ENCODE results near the gene GPR146. TPM values are rescaled to one million over a fixed set of nuclear protein-coding genes. Genes with fewer than 3 reads are reported as not detected.
"Not testable (repeated sequence)": the region's sequence is repeated elsewhere in the genome, so short reads cannot be mapped to it uniquely, and the experiment has no call there.

Gene GPR146
- total RNA-seq, 1 experiment from 2014 or later: 0.72 TPM

DNA sequence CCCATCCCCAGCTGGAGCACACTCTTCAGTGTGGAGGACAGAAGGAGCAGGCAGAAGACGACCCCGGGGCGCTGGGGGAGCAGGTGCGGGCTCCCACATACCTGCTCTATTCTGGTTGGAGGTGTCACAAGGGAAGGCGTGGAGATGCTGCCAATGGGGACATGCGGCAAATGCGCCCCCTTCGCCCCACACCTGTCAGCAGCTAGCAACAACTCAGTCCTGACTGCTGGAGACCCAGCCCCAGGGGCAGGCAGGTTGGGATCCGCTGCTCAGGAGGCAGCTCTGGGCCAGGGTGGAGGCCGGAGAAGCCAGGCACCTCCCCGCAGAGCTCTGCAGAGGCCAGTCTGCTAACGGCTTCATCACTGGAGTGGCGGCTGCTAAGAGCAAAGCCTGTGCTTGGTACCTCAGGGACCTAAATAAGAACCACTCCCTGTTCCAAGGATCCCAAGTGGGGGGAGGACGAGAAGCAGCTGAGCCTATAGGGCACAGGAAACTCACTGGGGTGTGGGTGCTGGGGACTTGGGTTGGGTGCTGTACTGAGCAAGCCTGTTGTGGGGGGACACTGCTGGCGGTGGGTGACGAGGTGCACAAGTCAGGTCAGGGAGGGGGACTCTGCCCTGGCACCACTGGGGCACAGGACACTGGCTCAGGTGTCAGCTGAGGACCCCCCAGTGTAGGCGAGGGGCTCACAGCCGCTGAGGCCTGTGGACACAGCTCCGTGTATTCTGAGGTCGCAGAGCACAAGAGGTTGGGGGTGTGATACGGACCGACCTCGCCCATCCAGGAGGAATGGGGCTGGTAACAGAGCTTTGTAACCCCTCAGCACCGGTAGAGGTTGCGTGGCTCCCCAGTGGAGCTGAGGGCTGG is 19.2 kb upstream of the GPR146 start:
- no peak for DNase-seq (ENCODE audit: extremely low read depth, low read depth)

DNA sequence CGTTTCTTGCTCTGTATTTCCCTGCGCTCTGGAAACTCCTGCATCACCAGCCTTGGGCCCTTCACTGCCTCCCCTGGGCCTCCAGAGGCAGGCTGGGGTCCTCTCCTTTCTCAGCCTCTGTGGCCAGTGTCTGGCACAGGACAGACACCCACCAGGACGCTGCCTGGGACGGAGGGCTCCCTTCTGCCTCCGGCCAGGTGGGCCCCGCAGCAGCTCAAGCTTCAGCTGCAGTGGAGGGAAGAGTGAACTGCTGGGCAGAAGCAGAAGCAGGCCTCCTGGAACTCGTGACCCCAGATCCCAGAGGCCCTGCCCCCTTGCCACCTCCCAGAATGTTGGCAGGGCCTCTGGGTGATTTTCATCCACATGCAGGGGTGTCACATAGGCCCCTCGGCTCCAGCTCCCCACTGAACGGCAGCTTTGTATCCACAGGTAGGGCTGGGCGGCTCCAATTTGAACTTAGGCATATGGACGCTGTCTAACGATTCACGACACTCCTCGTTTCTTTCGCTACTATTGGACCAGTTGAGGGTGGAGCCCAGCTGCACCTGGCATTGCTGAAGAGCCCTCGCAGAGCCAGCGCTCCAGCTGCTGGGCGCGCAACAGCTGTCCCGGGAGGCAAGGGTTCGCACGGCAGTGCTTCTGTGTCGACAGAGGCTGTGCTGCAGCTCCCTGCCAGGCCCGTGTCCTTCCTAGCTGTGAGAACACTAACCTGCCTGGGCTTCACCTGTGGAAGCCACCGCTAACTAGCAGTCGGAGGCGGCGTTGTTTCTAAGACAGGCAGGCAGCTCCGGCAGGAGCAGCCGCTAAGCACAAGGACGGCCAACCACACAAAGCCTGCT is 18.4 kb upstream of the GPR146 start:
- DNase-seq (ENCODE audit: extremely low read depth, low read depth): no peak

DNA sequence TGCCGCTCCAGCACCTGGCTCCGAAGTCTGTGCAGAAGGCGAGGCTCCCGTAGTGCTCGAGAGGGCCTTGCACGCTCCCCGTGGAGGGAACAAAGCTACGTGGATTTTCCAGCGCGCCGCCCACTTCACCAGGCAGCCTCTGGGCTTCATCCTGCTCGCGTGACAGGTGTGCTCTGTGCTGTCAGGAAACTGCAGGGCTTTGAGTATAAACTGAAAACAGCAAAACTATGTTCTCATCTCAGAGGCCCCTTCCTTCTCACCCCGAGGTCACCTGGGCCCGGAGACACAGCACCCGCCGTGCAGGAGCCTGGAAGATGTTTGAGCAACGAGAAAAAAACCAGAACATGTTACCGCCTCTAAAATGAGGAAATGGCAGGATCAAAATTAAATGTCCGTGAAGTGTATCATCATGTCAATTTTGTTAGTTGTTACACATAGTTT is 17.6 kb upstream of the GPR146 start:
- no peak for DNase-seq (ENCODE audit: extremely low read depth, low read depth)

DNA sequence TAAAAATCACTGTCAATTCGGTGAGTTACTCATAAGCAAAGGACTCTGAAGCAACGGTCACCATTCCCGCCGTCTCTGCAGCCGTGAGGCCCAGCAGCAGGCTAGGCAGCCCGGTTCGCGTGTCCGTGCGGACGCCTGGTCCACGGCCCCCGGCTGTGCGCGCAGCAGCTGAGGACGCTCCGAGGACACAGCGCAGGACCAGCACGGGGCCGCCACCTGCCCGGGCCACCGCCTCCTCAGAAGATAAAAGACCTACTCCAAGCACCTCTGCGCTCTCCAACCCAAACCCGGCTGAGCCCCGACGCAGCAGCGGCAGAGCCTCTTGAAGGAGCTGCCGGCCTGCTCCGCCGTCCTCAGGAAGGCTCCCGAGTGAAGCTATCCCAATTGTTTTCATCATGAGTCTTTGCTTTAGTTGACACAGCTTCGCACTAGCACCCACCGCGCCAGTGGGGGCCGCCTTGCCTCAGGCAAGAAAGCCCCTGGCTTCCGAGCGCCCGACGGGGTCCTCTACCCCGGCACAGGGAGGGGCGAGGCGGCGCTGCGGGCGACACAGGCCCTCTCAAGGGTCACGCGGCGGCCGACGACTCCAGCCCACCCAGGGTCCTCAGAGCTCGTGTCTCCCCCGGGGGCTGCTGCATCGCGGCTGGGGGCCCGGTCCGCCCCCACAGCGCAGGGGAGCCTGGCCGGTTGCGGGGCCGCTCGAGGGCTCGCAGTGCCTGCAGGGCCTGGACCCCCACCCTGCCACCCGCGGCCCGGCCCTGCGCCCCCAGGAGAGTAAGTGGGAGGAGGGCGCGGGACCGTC is 16.9 kb upstream of the GPR146 start:
- no peak for DNase-seq (ENCODE audit: extremely low read depth, low read depth)

DNA sequence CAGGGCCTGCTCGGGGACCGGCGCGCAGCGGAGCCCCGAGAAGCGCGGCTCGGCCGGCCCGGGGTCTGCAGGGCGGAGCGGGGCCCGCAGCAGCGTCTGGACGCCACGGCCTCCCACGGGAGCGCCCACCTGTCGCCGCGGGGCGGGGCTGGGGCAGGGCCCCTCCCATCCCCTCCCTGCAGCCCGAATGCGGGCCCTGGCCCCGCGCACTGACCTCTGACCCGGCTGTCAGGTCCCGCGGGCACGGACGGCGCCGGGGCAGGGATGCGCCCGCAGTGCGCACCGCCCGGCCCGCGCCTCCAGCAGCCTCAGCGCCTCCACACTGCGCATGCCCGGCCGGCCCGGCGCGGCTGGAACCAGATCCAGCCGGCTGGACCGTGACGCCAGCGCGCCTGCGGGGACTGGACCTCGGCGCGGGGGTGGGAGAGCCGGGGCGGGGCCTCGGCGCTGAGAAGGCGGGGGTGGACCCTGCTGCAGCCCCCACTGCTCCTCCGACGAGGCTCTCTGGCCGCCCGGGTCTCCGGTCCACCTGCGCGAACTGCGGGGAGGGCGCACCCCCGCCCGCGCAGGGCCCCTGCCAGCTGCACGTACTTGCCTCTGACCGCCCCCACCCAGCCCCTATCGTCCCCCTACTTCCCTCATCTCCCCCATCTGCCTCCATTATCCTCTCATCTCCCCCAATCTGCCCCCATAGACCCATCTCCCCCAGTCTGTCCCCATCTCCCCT is 16.1 kb upstream of the GPR146 start:
- peak; percentile 82 for DNase-seq (ENCODE audit: extremely low read depth, low read depth)

DNA sequence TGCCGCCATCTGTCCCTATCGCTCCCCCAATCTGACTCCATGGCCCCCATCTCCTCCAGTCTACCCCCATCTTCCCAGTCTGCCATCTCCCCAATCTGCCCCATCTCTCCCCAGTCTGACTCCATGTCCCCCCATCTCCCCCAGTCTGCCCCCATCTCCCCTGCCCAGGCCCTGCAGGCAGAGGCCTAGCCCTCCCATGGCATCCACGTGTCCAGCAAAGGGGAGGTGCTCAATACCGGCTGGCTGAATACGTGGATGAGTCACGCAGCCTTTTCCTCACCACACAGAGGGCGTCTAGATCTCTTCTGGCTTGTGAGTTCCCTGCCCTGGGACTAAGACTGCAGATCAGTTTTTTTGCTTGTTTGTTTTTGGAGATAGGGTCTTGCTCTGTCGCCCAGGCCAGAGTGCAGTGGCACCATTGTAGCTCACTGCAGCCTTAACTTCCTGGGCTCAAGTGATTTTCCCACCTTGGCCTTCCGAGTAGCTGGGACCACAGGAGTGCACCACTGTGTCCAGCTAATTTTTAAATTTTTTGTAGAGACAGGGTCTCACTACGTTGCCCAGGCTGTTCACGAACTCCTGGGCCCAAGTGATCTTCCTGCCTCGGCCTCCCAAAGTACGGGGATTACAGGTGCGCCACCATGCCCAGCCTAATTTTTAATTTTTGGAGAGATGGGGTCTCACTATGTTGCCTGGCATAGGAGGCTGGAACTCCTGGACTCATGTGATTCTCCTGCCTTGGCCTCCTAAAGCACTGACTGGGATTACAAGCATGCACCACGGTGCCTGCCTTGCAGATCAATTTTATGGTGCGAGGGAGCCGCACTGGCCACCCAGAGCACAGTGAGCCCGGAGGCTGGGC is 15.3 kb upstream of the GPR146 start:
- DNase-seq (ENCODE audit: extremely low read depth, low read depth): peak; percentile 86

DNA sequence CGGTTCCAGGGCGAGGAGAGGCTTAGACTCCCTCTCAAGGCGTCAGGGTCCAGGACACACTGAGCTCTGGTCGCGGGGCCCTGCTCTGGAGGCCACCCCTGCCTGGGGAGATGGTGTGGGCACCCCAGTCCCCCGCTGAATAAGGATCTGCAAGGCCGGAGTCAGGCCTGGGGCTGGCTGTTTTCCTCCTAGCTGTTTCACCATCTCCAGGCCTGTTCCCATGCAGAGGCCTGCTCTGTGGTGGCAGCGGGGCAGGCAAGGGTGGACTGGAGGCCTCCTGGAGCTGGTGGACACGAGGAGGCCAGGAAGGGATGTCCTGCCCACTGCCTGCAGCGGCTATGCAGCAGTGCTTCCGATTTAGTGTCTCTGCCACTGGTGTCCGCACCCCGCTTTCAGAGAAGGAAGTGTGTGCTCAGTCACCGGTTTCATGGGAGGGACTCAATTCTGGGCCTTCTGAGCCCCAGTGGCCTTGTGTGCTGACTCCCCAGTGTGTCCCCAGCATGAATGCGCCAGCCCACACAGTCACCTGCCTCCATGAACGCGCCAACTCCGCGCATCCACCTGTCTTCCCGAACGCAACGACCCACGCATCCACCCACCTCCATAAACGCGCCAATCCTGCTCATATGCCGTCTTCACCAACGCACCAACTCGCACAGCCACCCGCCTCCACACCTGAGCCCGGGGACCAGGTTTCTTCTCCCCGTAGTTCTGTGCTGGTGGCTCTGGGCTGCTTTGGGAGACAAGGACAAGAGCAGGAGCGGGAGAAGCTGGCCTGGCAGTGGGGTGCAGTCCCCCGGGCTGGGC is 14.5 kb upstream of the GPR146 start:
- no peak for DNase-seq (ENCODE audit: extremely low read depth, low read depth)

DNA sequence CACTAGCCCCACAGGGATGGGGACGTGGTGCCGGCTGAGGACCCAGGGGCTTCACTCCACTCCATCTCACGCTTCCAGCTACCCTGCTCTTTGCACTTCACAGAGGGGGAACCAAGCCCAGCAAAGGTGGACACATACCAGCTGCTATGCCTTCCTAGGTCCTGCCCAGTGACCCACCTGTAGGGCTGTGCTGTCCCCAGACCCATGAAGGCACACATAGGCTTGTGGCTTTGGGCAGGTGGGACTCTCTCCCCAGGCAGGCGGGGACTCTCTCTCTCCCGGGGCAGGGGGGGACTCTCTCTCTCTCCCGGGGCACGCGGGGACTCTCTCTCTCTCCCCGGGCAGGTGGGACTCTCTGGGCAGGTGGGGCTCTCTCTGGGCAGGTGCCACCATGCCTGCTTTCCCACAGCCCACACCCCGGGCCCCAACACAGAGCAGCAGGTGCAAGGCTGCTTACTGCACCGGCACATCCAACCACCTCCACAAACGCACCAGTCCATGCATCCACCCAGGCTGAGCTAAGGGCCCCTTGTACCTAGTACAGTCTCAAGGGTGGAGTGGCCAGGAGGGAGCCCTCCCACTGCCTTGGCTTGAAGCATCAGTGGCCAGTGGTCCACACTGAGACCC is 13.8 kb upstream of the GPR146 start:
- DNase-seq (ENCODE audit: extremely low read depth, low read depth): no peak

DNA sequence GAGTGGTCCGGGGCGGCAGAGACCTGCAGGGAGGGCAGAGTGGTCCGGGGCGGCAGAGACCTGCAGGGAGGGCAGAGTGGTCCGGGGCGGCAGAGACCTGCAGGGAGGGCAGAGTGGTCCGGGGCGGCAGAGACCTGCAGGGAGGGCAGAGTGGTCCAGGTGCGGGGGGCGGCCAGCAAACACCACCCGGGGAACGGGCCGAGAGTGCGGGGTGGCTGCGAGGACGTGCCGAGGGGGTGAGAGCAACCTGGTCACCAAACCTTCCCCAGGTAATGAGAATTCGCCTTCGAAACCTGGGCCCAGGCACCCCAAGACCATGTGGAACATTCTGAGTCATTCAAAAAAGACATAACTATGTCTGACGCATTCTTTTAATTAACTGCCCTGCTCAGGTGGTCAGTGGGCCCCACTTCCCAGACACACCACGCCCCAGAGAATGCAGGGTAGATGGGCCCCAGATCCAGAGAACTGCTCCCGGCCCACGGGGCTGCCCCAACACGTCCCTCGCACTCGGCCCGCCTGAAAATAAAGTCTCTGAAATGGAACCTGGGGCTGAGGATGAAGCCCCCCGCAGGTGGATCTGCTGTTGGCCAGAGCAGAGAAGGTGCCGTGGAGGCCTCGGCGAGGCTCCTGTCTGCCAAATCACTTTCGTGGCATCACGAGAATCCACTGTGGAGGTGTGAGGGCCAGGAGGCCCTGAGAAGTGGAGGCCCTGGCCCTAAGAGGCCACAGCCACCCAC is 12.5 kb upstream of the GPR146 start:
- DNase-seq (ENCODE audit: extremely low read depth, low read depth): no peak

DNA sequence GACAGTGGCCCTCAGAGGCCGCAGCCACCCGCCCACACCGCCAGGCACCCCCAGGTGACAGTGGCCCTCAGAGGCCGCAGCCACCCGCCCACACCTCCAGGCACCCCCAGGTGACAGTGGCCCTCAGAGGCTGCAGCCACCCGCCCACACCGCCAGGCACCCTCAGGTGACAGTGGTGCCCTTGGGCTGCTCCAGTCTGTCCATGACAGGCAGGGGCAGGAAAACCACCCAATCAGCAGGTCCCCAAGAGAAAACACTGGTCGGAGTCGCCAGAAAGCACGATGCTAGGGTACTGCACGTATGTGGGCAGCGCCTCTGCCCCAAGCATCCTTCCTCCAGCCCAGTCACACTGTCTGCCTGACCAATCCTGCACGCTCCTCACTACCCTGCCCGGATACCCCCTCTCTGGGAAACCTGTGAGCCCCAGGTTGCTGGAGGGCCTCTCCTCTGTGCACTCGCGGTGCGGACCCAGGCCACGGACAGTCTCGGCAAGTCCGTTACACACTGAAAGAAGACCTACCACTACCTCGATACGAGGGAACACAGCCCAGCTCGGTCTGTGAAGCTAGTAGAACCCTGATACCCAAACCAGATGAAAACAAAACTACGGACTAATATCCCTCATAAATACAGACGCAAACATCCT is 11.7 kb upstream of the GPR146 start:
- no peak for DNase-seq (ENCODE audit: extremely low read depth, low read depth)

DNA sequence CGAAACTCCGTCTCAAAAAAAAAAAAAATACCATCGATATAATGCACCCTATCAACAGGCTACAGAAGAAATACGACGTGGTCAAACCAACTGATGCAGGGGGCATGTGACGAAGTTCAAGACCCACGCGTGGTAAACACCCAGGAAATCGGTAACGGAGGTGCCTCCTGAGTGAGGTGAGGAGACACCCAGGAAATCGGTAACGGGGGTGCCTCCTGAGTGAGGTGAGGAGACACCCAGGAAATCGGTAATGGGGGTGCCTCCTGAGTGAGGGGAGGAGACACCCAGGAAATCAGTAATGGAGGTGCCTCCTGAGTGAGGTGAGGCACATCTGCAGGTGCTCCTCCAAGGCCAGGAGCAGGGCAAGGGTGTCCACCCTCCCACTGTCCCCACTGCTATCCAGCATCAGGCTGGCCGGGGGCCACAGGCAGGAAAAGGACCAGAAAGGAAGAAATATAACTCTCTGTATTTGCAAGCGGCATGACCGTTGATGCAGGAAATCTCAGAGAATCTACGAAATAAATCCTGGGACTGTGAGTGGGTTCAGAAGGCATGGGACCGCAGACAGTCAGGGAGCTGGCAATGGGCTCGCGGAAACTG is 10.7 kb upstream of the GPR146 start:
- no peak for DNase-seq (ENCODE audit: extremely low read depth, low read depth)

DNA sequence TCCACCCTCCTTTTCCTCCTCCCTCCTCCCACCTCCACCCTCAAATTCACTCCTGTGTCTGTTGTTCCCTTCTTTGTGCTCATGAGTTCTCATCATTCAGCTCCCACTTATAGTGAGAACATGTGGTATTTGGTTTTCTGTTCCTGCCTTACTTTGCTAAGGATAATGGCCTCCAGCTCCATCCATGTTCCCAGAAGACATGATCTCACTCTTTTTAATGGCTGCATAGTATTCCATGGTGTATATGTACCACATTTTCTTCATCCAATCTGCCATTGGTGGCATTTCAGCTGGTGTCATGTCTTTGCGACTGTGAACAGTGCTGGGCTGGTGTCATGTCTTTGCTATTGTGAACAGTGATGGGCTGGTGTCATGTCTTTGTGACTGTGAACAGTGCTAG is 9.6 kb upstream of the GPR146 start:
- not testable (repeated sequence) for DNase-seq (ENCODE audit: extremely low read depth, low read depth)

DNA sequence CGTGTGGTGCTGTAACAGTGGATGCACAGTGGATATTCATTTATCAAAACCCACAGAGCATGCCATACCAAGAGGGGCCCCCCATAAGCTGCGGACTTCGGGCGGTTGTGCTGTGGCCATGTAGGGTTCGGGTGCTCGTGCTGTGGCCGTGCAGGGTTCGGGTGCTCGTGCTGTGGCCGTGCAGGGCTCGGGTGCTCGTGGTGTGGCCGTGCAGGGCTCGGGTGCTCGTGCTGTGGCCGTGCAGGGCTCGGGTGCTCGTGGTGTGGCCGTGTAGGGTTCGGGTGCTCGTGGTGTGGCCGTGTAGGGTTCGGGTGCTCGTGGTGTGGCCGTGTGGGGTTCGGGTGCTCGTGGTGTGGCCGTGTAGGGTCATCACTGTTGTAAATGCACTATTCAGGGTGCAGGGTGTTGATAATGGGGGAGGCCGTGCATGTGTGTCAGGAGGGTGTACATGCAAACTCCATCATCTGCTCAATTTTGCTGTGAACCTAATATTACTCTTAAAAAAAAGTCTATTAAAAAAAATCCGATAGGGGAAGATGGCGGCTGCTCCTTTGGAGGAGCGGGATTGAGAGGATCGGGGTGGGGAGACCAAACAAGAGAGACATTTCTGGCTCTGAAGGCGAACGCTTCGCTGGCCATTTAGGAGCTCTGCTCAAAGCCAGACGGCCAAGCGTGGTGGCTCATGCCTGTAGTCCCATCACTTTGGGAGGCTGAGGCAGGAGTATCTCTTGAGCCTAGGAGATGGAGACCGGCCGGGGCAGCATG is 8.0 kb upstream of the GPR146 start:
- DNase-seq (ENCODE audit: extremely low read depth, low read depth): not testable (repeated sequence)

DNA sequence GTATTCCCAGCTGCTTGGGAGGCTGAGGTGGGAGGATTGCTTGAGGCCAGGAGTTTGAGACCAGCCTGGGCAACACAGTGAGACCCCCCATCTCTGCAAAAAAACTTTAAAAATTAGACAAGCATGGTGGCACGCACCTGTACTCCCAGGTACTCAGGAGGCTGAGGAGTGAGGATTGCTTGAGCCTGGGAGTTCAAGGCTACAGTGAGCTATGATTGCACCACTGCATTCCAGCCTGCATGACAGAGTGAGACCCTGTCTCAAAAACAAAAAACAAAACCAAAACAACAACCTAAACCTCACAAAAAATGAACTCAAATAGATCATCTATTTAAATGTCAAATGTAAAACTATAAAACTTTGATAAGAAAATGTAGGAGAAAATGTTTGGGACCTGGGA is 4.1 kb upstream of the GPR146 start:
- DNase-seq (ENCODE audit: extremely low read depth, low read depth): not testable (repeated sequence)

DNA sequence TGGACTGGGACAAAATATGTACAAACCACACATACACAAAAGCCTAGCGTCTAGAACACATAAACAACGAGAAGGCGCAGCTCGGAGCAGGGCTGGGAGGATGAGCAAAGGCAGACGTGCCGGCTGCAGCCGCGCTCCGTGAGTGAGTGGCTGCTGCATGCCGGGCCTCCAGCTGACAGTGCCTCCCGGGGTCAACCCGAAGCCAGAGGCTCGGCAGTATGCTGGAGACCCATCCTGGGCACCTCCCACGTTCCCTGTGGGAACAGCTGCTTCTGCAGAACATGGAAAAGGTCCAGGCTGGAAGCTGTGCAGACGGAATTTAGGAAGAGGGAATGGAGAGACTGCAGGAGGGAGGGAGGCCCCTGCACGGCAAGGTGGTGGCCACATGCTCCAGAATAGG is 3.6 kb upstream of the GPR146 start:
- DNase-seq (ENCODE audit: extremely low read depth, low read depth): no peak
